Activated T-cell treated with anti-CD3 and anti-CD28 coated beads, Interleukin-2, amount 50 U/mL, for 24 hours (primary cell): ENCODE data around the gene C2orf80.
A peak's percentile ranks its signal among the peaks of the same experiment; 100 is the strongest.
"Not testable (repeated sequence)": the region's sequence is repeated elsewhere in the genome, so short reads cannot be mapped to it uniquely, and the experiment has no call there.

Source experiments
- DNase-seq: peaks from one replicate; pipeline ENCODE4 v3.0.0-alpha.2; 2020
- H3K27ac Mint-ChIP-seq: 2 replicates; pipeline ENCODE4 v1.8.0; 2020; ENCODE audit warnings: mild to moderate bottlenecking, mixed read lengths
- H3K27me3 Mint-ChIP-seq: 2 replicates; pipeline ENCODE4 v1.8.0; 2020; ENCODE audit warnings: mixed read lengths
- H3K36me3 Mint-ChIP-seq: 2 replicates; pipeline ENCODE4 v1.8.0; 2020; ENCODE audit warnings: low read depth, mixed read lengths
- H3K4me1 Mint-ChIP-seq: 2 replicates; pipeline ENCODE4 v1.8.0; 2020; ENCODE audit warnings: low read depth, mixed read lengths
- H3K4me3 Mint-ChIP-seq: 2 replicates; pipeline ENCODE4 v1.8.0; 2020; ENCODE audit warnings: mild to moderate bottlenecking, moderate library complexity, mixed read lengths
- H3K9me3 Mint-ChIP-seq: 2 replicates; pipeline ENCODE4 v1.8.0; 2020; ENCODE audit warnings: mixed read lengths

Gene C2orf80

DNA sequence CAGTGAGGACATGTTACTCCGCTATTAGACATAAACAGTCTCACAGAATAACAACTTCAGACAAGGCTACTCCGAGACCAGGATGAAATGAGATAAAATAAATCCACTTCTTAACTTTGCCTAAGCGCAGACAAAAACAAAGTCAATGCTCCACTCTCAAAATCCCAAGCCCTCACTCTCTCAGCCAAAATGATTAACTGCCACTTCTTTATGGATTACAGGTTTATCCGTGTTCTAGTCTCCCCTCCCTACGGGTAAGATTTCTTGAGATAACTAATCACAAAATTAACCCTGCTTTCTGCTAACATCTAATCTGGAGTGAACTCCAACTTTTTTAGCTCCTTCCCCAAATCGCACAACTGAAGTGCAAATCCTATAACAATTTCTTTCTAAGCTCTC is 59.1 kb downstream of the C2orf80 start:
- H3K4me1 Mint-ChIP-seq = peaks cover 9% of the 10 kb centered on the region
- no peak overlapping the region for H3K27ac Mint-ChIP-seq
- peaks cover 14% of the 10 kb centered on the region for H3K27me3 Mint-ChIP-seq
- no peaks in the 10 kb centered on the region for H3K9me3 Mint-ChIP-seq
- no peaks in the 10 kb centered on the region for H3K36me3 Mint-ChIP-seq
- DNase-seq = no peak
- H3K4me3 Mint-ChIP-seq = no peak overlapping the region

DNA sequence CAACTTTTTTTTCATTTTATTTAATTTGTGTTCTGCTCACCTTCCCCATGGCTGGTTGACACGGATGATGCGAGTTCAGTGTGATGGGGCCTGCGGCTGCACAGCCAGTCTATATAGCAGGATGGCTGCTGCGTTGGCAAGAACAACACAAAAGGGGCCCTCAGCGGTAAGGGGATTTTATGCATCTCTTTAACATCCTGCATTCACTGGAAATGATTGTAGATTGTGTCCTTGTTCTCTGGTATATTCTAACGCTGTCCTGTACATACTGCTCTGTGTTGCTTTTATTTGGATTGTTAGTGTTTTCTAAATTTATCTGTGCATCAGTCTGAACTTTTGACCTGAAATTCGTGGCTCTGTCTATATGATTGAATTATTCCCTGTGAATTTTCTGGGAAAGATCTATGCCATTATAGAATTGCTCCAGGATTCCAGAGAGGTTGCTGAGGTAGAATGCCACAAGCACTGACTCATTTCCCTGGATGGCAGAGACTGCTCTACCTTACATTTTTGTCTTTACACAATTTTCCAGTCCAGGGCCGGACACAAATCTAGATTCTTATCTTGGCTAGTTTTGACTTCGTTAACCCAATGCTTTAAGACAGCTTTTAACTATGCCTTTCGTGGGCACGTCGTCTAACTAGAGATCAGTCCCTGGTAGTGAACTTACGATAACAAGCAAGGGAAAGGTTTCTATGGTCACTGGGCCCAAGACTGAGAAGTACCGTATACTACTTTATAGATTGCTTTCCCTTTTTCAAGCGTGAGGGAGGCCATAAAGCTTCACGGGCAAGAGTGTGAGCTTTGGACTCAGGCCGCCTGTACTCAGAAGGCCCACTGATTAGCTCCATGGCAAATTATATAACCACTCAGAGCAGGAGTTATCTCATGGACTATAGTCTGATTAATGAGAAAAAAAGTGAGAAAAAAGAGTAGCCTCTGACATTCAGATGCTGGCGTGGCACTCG is 59.8 kb downstream of the C2orf80 start, which contains the start of gene CRYGC:
Gene CRYGC, minus strand, starts transcription at position 85 of the 968 bp plus-strand sequence. Its CDS starts 36 bp downstream, at position 49.
- no peak for DNase-seq
- no peaks in the 10 kb centered on the region for H3K9me3 Mint-ChIP-seq
- no peak within 1 kb of the TSS for H3K4me3 Mint-ChIP-seq
- H3K36me3 Mint-ChIP-seq = no peaks in the 10 kb centered on the region
- no peak within 1 kb of the TSS for H3K27ac Mint-ChIP-seq
- H3K27me3 Mint-ChIP-seq = peaks cover 20% of the 10 kb centered on the region
- H3K4me1 Mint-ChIP-seq = peaks cover 3% of the 10 kb centered on the region

DNA sequence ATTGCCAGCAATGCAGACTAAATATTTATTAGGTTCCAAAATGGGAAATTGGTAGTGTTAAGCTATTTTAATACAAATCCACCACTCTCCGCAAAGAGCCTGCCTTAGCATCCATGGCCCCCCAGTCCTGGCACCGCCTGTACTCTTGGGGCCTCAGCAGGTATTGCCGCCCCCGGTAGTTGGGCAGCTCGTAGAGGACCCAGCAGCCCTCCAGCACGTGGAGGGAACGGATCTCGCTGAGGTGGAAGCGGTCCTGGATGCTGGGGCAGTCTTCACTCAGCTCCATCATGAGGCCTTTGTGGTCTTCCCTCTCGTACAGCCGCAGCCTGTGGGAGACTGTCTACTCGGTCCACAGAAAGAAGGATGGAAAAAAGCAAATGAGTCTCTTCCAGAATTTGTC is 61.7 kb downstream of the C2orf80 start:
- peaks cover 13% of the 10 kb centered on the region for H3K4me1 Mint-ChIP-seq
- no peaks in the 10 kb centered on the region for H3K36me3 Mint-ChIP-seq
- no peak for DNase-seq
- peaks cover 37% of the 10 kb centered on the region for H3K27me3 Mint-ChIP-seq
- H3K9me3 Mint-ChIP-seq = no peaks in the 10 kb centered on the region
- H3K27ac Mint-ChIP-seq = no peak overlapping the region
- H3K4me3 Mint-ChIP-seq = no peak overlapping the region

DNA sequence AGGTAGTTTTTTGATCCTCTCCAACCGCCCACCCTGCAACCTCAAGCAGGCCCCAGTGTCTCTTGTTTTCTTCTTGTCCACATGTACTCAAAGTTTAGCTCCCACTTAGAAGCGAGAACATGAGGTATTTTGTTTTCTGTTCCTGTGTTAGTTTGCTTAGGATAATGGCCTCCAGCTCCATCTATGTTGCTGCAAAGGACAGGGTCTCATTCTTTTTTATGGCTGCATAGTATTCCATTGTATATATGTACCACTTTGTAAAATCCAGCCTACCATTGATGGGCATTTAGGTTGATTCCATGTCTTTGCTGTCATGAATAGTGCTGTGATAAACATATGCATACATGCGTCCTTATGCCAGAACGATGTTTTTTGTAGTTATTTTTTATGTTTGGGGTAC is 62.7 kb downstream of the C2orf80 start:
- H3K4me1 Mint-ChIP-seq = peaks cover 13% of the 10 kb centered on the region
- no peak overlapping the region for H3K27ac Mint-ChIP-seq
- H3K27me3 Mint-ChIP-seq = peaks cover 40% of the 10 kb centered on the region
- H3K36me3 Mint-ChIP-seq = no peaks in the 10 kb centered on the region
- H3K9me3 Mint-ChIP-seq = no peaks in the 10 kb centered on the region
- no peak for DNase-seq
- no peak overlapping the region for H3K4me3 Mint-ChIP-seq

DNA sequence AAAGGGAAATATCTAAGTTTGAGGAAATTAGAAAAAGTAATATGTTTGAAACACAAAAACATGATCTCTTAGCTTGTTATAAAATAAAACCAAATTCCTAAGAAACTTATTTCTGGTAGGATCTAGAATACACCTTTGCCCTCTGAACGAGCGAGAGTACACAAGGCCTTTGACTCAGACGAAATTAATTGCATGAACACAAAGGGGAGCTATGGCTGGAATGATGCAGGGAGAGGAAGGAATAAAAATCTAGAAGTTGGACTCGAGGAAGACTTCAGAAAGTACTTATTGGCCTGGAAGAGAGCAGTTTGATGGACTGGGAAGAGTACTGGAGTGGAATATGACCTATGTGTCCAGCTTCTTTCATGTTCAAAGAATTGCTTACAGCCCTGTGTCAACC is 64.6 kb downstream of the C2orf80 start:
- Mint-ChIP-seq H3K4me1 (peaks cover 13% of the 10 kb centered on the region), H3K27me3 (peaks cover 40% of the 10 kb centered on the region), H3K9me3 (no peaks in the 10 kb centered on the region), H3K4me3 (no peak overlapping the region), H3K27ac (no peak overlapping the region), H3K36me3 (no peaks in the 10 kb centered on the region)
- no peak for DNase-seq

DNA sequence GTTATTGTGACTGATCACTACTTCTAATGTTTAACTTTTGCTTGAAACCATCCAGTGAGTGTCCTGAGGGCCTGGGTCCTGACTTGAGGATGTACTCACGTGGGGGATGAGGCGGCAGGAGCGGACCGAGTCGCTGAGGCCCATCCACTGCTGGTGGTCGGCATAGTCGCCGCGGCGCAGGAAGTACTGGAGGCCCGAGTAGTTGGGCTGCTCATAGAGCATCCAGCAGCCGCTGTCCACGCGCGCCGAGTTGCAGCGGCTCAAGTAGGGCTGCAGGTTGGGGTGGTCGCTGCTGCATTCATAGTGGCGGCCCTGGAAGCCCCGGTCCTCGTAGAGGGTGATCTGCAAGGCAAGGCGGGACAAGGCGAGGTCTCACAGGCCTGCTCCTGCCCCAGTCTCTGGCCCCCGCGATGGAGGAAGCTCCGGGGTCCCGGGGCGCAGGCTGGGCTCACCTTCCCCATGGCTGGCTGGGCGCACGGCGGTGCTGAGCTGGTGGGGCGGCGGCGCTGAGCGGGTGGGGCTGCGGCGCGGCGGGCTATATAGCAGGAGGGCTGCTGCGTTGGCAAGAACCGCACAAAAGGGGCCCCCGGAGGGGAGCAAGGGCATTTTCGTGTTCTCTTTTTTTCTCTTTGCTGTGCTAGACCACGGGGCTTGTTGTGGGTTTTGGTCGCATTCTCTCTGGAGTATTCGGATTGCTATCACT is 65.7 kb downstream of the C2orf80 start, which contains the start of gene CRYGD:
Gene CRYGD, minus strand, starts transcription at position 512 of the 703 bp plus-strand sequence. Its CDS starts 51 bp downstream, at position 461.
- DNase-seq = peak; percentile 35
- H3K27me3 Mint-ChIP-seq = peaks cover 40% of the 10 kb centered on the region
- H3K4me1 Mint-ChIP-seq = peaks cover 13% of the 10 kb centered on the region
- peak within 1 kb of the TSS; percentile 46 for H3K4me3 Mint-ChIP-seq
- H3K36me3 Mint-ChIP-seq, H3K9me3 Mint-ChIP-seq, H3K27ac Mint-ChIP-seq: not testable (repeated sequence)

- no peak overlapping the region for H3K4me3 Mint-ChIP-seq
- peaks cover 36% of the 10 kb centered on the region for H3K27me3 Mint-ChIP-seq
- peaks cover 13% of the 10 kb centered on the region for H3K4me1 Mint-ChIP-seq
- no peak for DNase-seq
- H3K36me3 Mint-ChIP-seq = no peaks in the 10 kb centered on the region
- H3K27ac Mint-ChIP-seq = no peak overlapping the region
- H3K9me3 Mint-ChIP-seq = no peaks in the 10 kb centered on the region
Observed at GRCh38 chr2:208122248-208122647, 67.6 kb downstream of the C2orf80 start.

DNA sequence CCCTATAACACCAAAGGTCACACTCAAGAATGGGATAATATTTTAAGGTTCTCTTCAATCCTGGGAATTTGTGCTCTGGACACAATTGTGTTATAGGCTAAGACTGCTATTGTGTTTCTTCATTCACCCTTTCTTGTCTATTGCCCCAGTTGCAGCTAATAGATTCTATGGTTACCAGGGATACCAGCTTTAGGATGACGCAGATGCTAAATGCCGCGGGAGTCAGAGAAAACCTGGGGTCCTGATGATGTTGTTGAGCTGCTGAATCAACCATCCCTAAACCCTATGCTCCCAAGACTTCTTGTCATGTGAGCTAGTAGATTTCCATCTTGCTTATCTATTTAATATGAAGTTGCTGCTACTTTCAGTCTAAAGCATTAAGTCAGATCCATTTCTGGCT is 70.9 kb downstream of the C2orf80 start:
- no peak overlapping the region for H3K4me3 Mint-ChIP-seq
- peaks cover 8% of the 10 kb centered on the region for H3K27me3 Mint-ChIP-seq
- H3K4me1 Mint-ChIP-seq = peaks cover 3% of the 10 kb centered on the region
- H3K27ac Mint-ChIP-seq = no peak overlapping the region
- H3K36me3 Mint-ChIP-seq = no peaks in the 10 kb centered on the region
- DNase-seq = no peak
- H3K9me3 Mint-ChIP-seq = no peaks in the 10 kb centered on the region

DNA sequence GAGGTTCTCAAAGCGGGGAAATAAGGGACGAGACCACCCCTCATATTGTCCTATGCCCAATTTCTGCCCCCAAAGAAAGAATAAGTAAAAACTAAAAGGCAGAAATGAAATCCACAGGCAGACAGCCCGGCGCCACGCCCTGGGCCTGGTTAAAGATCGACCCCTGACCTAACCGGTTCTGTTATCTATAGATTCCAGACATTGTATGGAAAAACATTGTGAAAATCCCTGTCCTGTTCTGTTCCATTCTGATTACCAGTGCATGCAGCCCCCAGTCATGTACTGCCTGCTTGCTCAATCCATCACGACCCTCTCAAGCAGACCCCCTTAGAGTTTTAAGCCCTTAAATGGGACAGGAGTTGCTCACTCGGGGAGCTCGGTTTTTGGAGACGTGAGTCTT is 72.4 kb downstream of the C2orf80 start:
- H3K4me3 Mint-ChIP-seq, H3K36me3 Mint-ChIP-seq, H3K27me3 Mint-ChIP-seq, DNase-seq, H3K4me1 Mint-ChIP-seq, H3K27ac Mint-ChIP-seq, H3K9me3 Mint-ChIP-seq: not testable (repeated sequence)
